Ishikawa (cell line): ENCODE measurements around the gene ENPP1.

Experiments
- CEBPB ChIP-seq: IDR thresholded peaks from 2 replicates; pipeline ENCODE4 v1.6.1; 2012
- CREB1 ChIP-seq: IDR thresholded peaks from 2 replicates; pipeline ENCODE4 v1.6.1; 2012; ENCODE audit warnings: low read depth
- EGR1 ChIP-seq: IDR thresholded peaks from 2 replicates; pipeline ENCODE4 v1.6.1; 2012
- EP300 ChIP-seq: IDR thresholded peaks from 2 replicates; pipeline ENCODE4 v1.6.1; 2012; ENCODE audit warnings: borderline replicate concordance
- FOXM1 ChIP-seq: IDR thresholded peaks from 2 replicates; pipeline ENCODE4 v1.6.1; 2012; ENCODE audit warnings: low read depth, borderline replicate concordance
- NFIC ChIP-seq: IDR thresholded peaks from 2 replicates; pipeline ENCODE4 v1.6.1; 2012
- RAD21 ChIP-seq: IDR thresholded peaks from 2 replicates; pipeline ENCODE4 v1.6.1; 2012; ENCODE audit warnings: low read depth
- TAF1 ChIP-seq: IDR thresholded peaks from 2 replicates; pipeline ENCODE4 v1.6.1; 2012; ENCODE audit warnings: low read depth, mild to moderate bottlenecking
- TCF12 ChIP-seq: IDR thresholded peaks from 2 replicates; pipeline ENCODE4 v1.6.1; 2012; ENCODE audit warnings: low read depth
- TEAD4 ChIP-seq: IDR thresholded peaks from 2 replicates; pipeline ENCODE4 v1.6.1; 2012
- USF1 ChIP-seq: IDR thresholded peaks from 2 replicates; pipeline ENCODE4 v1.6.1; 2012
- ZBTB7A ChIP-seq: IDR thresholded peaks from 2 replicates; pipeline ENCODE4 v1.6.1; 2012; ENCODE audit warnings: low read depth
- TF ChIP-seq, protein P1 (sequence below): IDR thresholded peaks from 2 replicates; pipeline ENCODE4 v1.6.1; 2012; ENCODE audit warnings: low read depth, mild to moderate bottlenecking
- TF ChIP-seq, protein P2 (sequence below): IDR thresholded peaks from 2 replicates; pipeline ENCODE4 v1.6.1; 2012

ENPP1 gene

GRCh38 chr6:131929264-131929663 lies 121.4 kb downstream of the ENPP1 start:
- TF ChIP-seq EP300 (no peak), TEAD4 (no peak), TCF12 (no peak), FOXM1 (no peak), USF1 (no peak)
- TF ChIP-seq, protein P1, sequence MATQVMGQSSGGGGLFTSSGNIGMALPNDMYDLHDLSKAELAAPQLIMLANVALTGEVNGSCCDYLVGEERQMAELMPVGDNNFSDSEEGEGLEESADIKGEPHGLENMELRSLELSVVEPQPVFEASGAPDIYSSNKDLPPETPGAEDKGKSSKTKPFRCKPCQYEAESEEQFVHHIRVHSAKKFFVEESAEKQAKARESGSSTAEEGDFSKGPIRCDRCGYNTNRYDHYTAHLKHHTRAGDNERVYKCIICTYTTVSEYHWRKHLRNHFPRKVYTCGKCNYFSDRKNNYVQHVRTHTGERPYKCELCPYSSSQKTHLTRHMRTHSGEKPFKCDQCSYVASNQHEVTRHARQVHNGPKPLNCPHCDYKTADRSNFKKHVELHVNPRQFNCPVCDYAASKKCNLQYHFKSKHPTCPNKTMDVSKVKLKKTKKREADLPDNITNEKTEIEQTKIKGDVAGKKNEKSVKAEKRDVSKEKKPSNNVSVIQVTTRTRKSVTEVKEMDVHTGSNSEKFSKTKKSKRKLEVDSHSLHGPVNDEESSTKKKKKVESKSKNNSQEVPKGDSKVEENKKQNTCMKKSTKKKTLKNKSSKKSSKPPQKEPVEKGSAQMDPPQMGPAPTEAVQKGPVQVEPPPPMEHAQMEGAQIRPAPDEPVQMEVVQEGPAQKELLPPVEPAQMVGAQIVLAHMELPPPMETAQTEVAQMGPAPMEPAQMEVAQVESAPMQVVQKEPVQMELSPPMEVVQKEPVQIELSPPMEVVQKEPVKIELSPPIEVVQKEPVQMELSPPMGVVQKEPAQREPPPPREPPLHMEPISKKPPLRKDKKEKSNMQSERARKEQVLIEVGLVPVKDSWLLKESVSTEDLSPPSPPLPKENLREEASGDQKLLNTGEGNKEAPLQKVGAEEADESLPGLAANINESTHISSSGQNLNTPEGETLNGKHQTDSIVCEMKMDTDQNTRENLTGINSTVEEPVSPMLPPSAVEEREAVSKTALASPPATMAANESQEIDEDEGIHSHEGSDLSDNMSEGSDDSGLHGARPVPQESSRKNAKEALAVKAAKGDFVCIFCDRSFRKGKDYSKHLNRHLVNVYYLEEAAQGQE = no peak
- TF ChIP-seq, protein P2, sequence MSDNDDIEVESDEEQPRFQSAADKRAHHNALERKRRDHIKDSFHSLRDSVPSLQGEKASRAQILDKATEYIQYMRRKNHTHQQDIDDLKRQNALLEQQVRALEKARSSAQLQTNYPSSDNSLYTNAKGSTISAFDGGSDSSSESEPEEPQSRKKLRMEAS = no peak

DNA sequence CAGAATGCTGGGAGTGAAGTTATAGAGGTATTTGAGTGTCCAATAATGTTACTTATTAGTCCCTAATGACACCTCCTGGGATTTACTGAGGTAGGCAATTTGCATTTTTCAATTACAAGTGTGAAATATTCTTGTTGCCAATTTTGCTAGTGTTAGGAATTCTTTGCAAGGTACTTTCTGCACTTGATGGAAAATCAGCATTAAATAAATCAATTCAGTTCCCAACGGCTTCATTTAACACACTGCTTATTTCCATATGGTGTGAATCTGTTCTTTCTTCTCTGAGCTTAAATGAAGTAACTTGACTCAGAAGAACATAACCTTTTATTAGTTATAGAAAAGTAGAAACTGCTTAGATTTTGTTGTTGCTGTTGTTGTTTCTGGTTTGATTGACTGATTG lies 122.2 kb downstream of the ENPP1 start:
- TF ChIP-seq ZBTB7A = no peak
- TF ChIP-seq TEAD4 = no peak
- no peak for TF ChIP-seq EGR1
- no peak for TF ChIP-seq TCF12
- TF ChIP-seq, protein P1 = no peak
- TF ChIP-seq FOXM1 = no peak
- no peak for TF ChIP-seq CEBPB
- no peak for TF ChIP-seq TAF1
- no peak for TF ChIP-seq RAD21

DNA sequence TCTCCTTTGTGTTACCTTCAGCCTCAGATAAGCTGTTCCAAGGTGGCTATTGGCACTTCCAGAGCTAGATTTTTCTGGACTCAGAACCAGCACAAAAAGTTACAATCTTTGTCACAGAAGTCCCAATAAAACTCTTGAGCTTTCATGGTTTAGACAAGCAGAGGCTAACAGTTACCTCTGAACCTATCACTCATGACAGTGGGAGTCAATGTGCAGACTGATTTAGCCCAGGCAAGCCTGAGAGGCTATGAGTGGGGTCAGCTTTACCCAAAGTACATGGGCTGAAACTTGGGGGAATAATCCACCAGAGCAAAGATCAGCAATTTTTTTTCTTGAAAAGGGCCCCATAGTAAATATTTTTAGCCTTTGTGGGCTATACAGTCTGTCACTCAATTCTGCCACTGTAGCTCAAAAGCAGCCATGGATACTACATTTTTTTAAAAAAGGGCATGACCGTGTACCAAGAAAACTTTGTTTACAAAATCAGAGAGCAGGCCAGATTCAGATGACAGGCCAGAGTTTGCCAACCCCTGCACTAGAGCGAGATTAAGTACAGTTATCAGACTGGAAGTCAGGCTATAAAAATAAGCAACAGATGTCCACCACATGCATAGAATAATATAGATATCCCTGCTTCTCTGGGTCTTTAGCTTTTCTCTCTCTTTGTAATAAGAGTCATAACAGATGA lies 123.4 kb downstream of the ENPP1 start:
- TF ChIP-seq USF1 (no peak), NFIC (no peak), EP300 (no peak), ZBTB7A (no peak), FOXM1 (no peak), EGR1 (no peak), TCF12 (no peak), TAF1 (no peak), CEBPB (no peak)
- TF ChIP-seq, protein P1 = no peak
- TF ChIP-seq, protein P2 = no peak

- TF ChIP-seq, protein P2 = no peak
- TF ChIP-seq CREB1 (no peak), TEAD4 (no peak), NFIC (no peak), EP300 (no peak), FOXM1 (no peak), TCF12 (no peak), USF1 (no peak), RAD21 (no peak)
- TF ChIP-seq, protein P1 = no peak
These were observed 128.3 kb downstream of the ENPP1 start for GRCh38 chr6:131936156-131936555.
